ENCODE measurements around the gene GSN.

- no peak for TF ChIP-seq CTCF (IDR thresholded peaks at IDR 0.05; ENCODE audit: low read depth, low read length, missing input control)
- TF ChIP-seq, protein P1, sequence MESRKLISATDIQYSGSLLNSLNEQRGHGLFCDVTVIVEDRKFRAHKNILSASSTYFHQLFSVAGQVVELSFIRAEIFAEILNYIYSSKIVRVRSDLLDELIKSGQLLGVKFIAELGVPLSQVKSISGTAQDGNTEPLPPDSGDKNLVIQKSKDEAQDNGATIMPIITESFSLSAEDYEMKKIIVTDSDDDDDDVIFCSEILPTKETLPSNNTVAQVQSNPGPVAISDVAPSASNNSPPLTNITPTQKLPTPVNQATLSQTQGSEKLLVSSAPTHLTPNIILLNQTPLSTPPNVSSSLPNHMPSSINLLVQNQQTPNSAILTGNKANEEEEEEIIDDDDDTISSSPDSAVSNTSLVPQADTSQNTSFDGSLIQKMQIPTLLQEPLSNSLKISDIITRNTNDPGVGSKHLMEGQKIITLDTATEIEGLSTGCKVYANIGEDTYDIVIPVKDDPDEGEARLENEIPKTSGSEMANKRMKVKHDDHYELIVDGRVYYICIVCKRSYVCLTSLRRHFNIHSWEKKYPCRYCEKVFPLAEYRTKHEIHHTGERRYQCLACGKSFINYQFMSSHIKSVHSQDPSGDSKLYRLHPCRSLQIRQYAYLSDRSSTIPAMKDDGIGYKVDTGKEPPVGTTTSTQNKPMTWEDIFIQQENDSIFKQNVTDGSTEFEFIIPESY (IDR thresholded peaks at IDR 0.05): no peak
- no peak for TF ChIP-seq NR2F2 (IDR thresholded peaks at IDR 0.05)
- TF ChIP-seq GABPA (IDR thresholded peaks at IDR 0.05 in 1 of 2, conservative IDR thresholded peaks at IDR 0.05 in 1 of 2): no peak
Observed at GRCh38 chr9:121268598-121268850, 562 bp downstream of the GSN start.
